Mesenchymal stem cell (in vitro differentiated cells and primary cell): Measurements from ENCODE around the gene SNED1.

Experiments used
- DNase-seq: peaks from one replicate; pipeline ENCODE4 v3.0.0-alpha.2; 2013
- H2AFZ ChIP-seq: one replicate; pipeline ENCODE4 v1.6.1; 2013; ENCODE audit warnings: low read depth, mild to moderate bottlenecking, control low read depth, inconsistent platforms, low read length, moderate library complexity
- H2AK5ac ChIP-seq: 2 replicates; pipeline ENCODE4 v1.6.1; 2013; ENCODE audit warnings: low read length, moderate library complexity, mild to moderate bottlenecking, inconsistent platforms; ENCODE audit not compliant: severe bottlenecking
- H2BK120ac ChIP-seq: one replicate; pipeline ENCODE4 v1.6.1; 2013; ENCODE audit warnings: low read depth, mild to moderate bottlenecking, inconsistent platforms, low read length, moderate library complexity
- H2BK12ac ChIP-seq, 2 experiments: one replicate each; pipeline ENCODE4 v1.6.1; 2013; ENCODE audit warnings: inconsistent platforms in 2 of 2, low read length in 2 of 2, mild to moderate bottlenecking in 2 of 2, moderate library complexity in 2 of 2, control low read depth in 1 of 2
- H2BK15ac ChIP-seq: one replicate; pipeline ENCODE4 v1.6.1; 2013; ENCODE audit warnings: mild to moderate bottlenecking, low read depth, inconsistent platforms; ENCODE audit not compliant: poor library complexity, severe bottlenecking
- H2BK5ac ChIP-seq: 2 replicates; pipeline ENCODE4 v1.6.1; 2013; ENCODE audit warnings: low read depth, mild to moderate bottlenecking, low read length, control low read depth, inconsistent platforms; ENCODE audit not compliant: poor library complexity, severe bottlenecking
- H3K14ac ChIP-seq, 2 experiments: one replicate each; pipeline ENCODE4 v1.6.1; 2013; ENCODE audit warnings: inconsistent platforms in 2 of 2, low read length in 2 of 2, control low read depth in 1 of 2, mild to moderate bottlenecking in 1 of 2, moderate library complexity in 1 of 2
- H3K18ac ChIP-seq, 2 experiments: one replicate each; pipeline ENCODE4 v1.6.1; 2013; ENCODE audit warnings: inconsistent platforms in 2 of 2, low read length in 2 of 2, control low read depth in 1 of 2, low read depth in 1 of 2, mild to moderate bottlenecking in 1 of 2
- H3K23ac ChIP-seq, 2 experiments: one replicate each; pipeline ENCODE4 v1.6.1; 2013; ENCODE audit warnings: inconsistent platforms in 2 of 2, low read length in 2 of 2, mild to moderate bottlenecking in 2 of 2, moderate library complexity in 2 of 2, control low read depth in 1 of 2
- H3K27ac ChIP-seq: 2 replicates; pipeline ENCODE4 v1.5.1; 2013; ENCODE audit warnings: mild to moderate bottlenecking, moderate library complexity, low read length, control low read depth, inconsistent platforms; ENCODE audit not compliant: poor library complexity, severe bottlenecking
- H3K27me3 ChIP-seq, 2 experiments: 2 replicates each; pipeline versions ENCODE4 v1.6.1 to v1.7.0; 2013; ENCODE audit warnings: low read length in 2 of 2, mild to moderate bottlenecking in 2 of 2, moderate library complexity in 2 of 2, control low read depth in 1 of 2, inconsistent platforms in 1 of 2; ENCODE audit not compliant: control insufficient read depth in 1 of 2, insufficient read depth in 1 of 2
- H3K36me3 ChIP-seq, 2 experiments: 2 replicates each; pipeline versions ENCODE4 v1.6.1 to v1.7.0; 2013; ENCODE audit warnings: low read length in 2 of 2, control low read depth in 1 of 2, inconsistent platforms in 1 of 2, low read depth in 1 of 2, mild to moderate bottlenecking in 1 of 2; ENCODE audit not compliant: insufficient read depth in 2 of 2, control insufficient read depth in 1 of 2
- H3K4ac ChIP-seq, 2 experiments: one replicate each; pipeline ENCODE4 v1.6.1; 2013; ENCODE audit warnings: inconsistent platforms in 2 of 2, low read length in 2 of 2, mild to moderate bottlenecking in 2 of 2, moderate library complexity in 2 of 2, control low read depth in 1 of 2, low read depth in 1 of 2
- H3K4me1 ChIP-seq: 2 replicates; pipeline ENCODE4 v1.6.1; 2013; ENCODE audit warnings: low read depth, low read length, control low read depth; ENCODE audit not compliant: control insufficient read depth, insufficient read depth
- H3K4me2 ChIP-seq: 2 replicates; pipeline ENCODE4 v1.6.1; 2013; ENCODE audit warnings: low read length, mild to moderate bottlenecking, inconsistent platforms; ENCODE audit not compliant: poor library complexity, severe bottlenecking
- H3K4me3 ChIP-seq, 2 experiments: 2 replicates each; pipeline versions ENCODE4 v1.5.1 to v1.7.0; 2013; ENCODE audit warnings: low read length in 2 of 2, mild to moderate bottlenecking in 2 of 2, control low read depth in 1 of 2, low read depth in 1 of 2; ENCODE audit not compliant: insufficient read depth in 1 of 2
- H3K79me1 ChIP-seq: replicated peaks from 2 replicates; pipeline ENCODE4 v1.6.1; 2013; ENCODE audit warnings: mild to moderate bottlenecking, control low read depth, low read length, inconsistent platforms; ENCODE audit not compliant: poor library complexity, severe bottlenecking
- H3K9ac ChIP-seq: 2 replicates; pipeline ENCODE4 v1.7.0; 2013; ENCODE audit warnings: mild to moderate bottlenecking, low read length, moderate library complexity
- H3K9me3 ChIP-seq: 2 replicates; pipeline ENCODE4 v1.7.0; 2013; ENCODE audit warnings: mild to moderate bottlenecking, low read length; ENCODE audit not compliant: control insufficient read depth
- H4K8ac ChIP-seq: one replicate; pipeline ENCODE4 v1.6.1; 2013; ENCODE audit warnings: inconsistent platforms, mild to moderate bottlenecking, low read length, moderate library complexity
- H4K91ac ChIP-seq: one replicate; pipeline ENCODE4 v1.6.1; 2013; ENCODE audit warnings: mild to moderate bottlenecking, low read length, inconsistent platforms
- WGBS: methylation state at CpG from one replicate; pipeline ENCODE4 v1.1.7; 2013; ENCODE audit warnings: mixed read lengths; 5-methylcytosine and 5-hydroxymethylcytosine counted together

Gene SNED1

DNA sequence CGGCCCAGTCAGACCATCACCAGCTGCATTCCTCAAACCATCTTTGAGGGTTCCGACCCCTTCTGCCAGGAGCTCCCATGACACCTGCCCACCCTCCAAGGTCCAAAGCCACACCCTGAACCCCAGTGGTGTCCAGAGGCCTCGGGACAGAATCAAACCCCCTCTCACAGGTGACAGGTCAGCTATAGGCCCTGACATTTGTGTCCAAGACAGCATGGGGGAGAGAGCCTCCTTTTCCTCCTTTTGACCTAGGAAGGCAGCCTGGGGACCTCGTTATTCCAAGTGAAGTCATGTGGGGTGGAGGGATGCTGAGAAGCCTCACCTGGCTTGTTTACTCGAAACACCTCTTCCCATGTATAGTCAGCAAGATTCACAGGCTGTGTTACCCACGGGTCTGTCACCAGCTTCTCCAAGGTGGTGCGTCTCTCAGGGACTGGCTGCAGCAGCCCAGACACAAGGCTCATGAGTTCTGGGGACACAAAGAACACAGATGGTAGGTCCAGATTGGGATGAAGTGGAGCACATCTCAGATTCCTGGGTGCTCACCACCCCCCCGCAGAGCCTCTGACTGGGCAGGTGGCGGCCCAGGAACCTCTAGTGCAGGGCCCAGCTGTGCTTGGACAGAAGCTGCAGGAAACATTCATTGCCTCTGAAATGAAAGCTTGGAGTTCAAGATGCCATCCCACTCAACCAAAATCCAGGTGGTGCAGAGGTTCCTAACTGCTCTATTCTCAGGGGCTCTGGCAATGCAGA is 108.8 kb downstream of the SNED1 start:
- Histone ChIP-seq H3K36me3 (peaks cover 4 to 15% of the 10 kb centered on the region in 2 experiments), H3K18ac (no peak overlapping the region), H2BK120ac (no peak overlapping the region), H3K23ac (no peak overlapping the region), H3K79me1 (peaks cover 4% of the 10 kb centered on the region), H3K4me3 (no peak overlapping the region), H2BK12ac (no peak overlapping the region), H4K8ac (no peak overlapping the region), H3K4me2 (no peak overlapping the region), H3K27me3 (no peaks in the 10 kb centered on the region), H3K14ac (no peak overlapping the region), H3K4ac (no peak overlapping the region), H3K9me3 (no peaks in the 10 kb centered on the region), H2AK5ac (no peak overlapping the region), H3K4me1 (peaks cover 3% of the 10 kb centered on the region), H2BK15ac (no peak overlapping the region), H2BK5ac (no peak overlapping the region), H2AFZ (no peak overlapping the region), H3K27ac (no peak overlapping the region), H4K91ac (no peak overlapping the region), H3K9ac (no peak overlapping the region)
- WGBS, result 94% methylated on average over 7 of the region's 9 CpGs
- DNase-seq, result no peak

DNA sequence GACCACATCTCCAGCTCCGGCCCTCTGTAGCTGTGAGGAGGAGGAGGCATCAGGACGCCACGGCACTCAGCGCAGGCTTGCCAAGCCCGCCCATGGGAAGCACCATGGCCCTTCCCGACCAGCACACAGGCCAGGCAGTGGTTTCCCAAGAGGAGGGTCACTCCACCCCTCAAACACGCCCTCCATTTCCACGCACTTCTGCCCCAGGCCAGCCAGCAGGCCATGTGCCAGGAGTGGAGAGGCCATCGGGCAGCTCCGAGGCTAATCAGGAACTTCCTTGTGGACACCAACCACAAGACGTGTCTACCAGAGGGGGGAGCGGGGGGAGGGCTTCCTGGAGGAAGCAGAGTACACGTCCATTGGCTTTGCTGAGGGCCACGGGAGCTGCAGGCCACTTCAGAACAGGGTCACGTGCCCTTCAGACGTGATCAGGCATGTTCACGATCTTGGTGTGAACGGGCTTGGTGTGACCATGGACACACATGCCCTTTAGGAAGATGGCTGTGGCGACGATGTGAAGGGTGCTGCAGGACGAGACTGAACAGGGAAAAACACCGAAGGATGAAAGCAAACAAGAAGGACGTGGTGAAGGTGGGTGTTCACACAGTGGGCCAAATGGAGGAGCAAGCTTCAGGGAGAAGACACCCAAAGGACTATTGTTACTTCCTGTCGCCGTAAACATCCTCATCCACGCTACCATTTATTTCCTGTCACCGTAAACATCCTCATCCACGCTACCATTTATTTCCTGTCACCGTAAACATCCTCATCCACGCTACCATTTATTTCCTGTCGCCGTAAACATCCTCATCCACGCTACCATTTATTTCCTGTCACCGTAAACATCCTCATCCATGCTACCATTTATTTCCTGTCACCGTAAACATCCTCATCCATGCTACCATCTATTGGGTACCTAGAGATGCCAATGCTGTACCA is 110.1 kb downstream of the SNED1 start:
- H2BK15ac ChIP-seq, result no peak overlapping the region
- DNase-seq, result no peak
- no peaks in the 10 kb centered on the region for H3K27me3 ChIP-seq
- H2BK5ac ChIP-seq, result no peak overlapping the region
- no peak overlapping the region for H2BK120ac ChIP-seq
- no peak overlapping the region for H3K4me2 ChIP-seq
- H3K23ac ChIP-seq, result no peak overlapping the region
- no peak overlapping the region for H3K27ac ChIP-seq
- no peak overlapping the region for H2AFZ ChIP-seq
- no peak overlapping the region for H4K91ac ChIP-seq
- H3K4me1 ChIP-seq, result no peaks in the 10 kb centered on the region
- WGBS, result 88% methylated on average over 34 of the region's 35 CpGs
- H3K9me3 ChIP-seq, result no peaks in the 10 kb centered on the region
- no peaks in the 10 kb centered on the region for H3K79me1 ChIP-seq
- H3K4me3 ChIP-seq, result no peak overlapping the region
- peaks cover 6 to 15% of the 10 kb centered on the region in 2 experiments for H3K36me3 ChIP-seq
- H3K9ac ChIP-seq, result no peak overlapping the region
- no peak overlapping the region for H4K8ac ChIP-seq
- H2AK5ac ChIP-seq, result no peak overlapping the region
- H3K14ac ChIP-seq, result no peak overlapping the region
- H3K18ac ChIP-seq, result no peak overlapping the region
- no peak overlapping the region for H3K4ac ChIP-seq
- H2BK12ac ChIP-seq, result no peak overlapping the region

DNA sequence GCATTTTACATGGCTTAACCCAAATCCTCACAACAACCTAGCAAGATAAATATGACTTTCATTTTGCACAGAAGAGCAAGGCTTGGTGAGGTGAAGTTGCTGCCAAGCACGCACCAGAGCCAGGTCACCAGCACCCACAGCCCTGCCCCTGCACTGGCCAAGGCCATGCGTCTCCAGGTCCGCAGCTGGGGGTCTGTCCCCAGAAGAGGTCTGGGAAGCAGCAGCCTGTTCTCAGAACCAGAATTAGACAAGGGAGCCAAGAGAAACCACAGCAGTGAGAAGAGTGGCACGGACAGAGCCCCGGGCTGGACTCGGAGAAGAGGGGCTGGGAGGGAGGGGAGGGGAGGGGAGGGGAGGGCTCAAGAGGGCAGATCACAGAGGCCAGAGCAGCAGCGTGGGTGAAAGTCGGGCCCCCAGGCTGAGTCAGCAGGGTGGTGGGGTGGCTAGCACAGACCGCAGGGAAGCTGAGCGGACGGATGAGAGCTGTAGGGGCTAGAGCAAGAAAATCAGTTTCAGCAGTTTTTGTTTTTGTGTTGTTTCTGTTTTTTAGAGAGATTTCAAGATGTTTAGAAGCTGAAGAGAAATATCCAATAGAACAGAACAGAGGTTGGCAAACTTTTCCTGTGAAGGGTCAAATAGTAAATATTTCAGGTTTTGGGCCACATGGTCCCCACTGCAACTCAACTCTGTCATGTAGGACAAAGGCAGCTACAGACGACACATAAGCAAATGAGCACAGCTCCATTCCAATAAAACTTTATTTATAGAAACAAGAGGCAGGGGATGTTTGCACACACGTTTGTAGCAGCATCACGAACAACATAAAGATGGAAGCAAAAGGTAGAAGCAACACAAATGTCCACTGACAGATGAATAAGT is 111.0 kb downstream of the SNED1 start:
- Histone ChIP-seq H3K27me3 (no peaks in the 10 kb centered on the region), H2AK5ac (no peak overlapping the region), H3K14ac (no peak overlapping the region), H2BK12ac (no peak overlapping the region), H3K9me3 (no peaks in the 10 kb centered on the region), H3K23ac (no peak overlapping the region), H3K18ac (no peak overlapping the region), H2BK120ac (no peak overlapping the region), H2AFZ (no peak overlapping the region), H2BK15ac (no peak overlapping the region), H3K4me3 (no peak overlapping the region), H3K4me2 (no peak overlapping the region), H3K36me3 (peaks cover 12 to 15% of the 10 kb centered on the region in 2 experiments), H3K9ac (no peak overlapping the region), H3K27ac (no peak overlapping the region), H3K4ac (no peak overlapping the region), H3K4me1 (no peaks in the 10 kb centered on the region), H2BK5ac (no peak overlapping the region), H4K91ac (no peak overlapping the region), H4K8ac (no peak overlapping the region), H3K79me1 (no peaks in the 10 kb centered on the region)
- no peak for DNase-seq
- 84% methylated on average over 14 of the region's 14 CpGs for WGBS
